Ectodermal cell (in vitro differentiated cells): ENCODE results near the gene EVL.

ENCODE experiments used
- H3K27ac ChIP-seq: 2 replicates; pipeline ENCODE4 v1.7.0; 2013; ENCODE audit warnings: mild to moderate bottlenecking, low read depth, low read length; ENCODE audit not compliant: insufficient read depth, poor library complexity, severe bottlenecking
- H3K27me3 ChIP-seq: 2 replicates; pipeline ENCODE4 v1.7.0; 2013; ENCODE audit warnings: mild to moderate bottlenecking, low read length; ENCODE audit not compliant: insufficient read depth, control insufficient read depth, poor library complexity, severe bottlenecking
- H3K36me3 ChIP-seq: one replicate; pipeline ENCODE4 v1.7.0; 2013; ENCODE audit warnings: low read length; ENCODE audit not compliant: control insufficient read depth, insufficient read depth
- H3K4me1 ChIP-seq: one replicate; pipeline ENCODE4 v1.7.0; 2013; ENCODE audit warnings: low read length; ENCODE audit not compliant: control insufficient read depth, insufficient read depth
- H3K4me3 ChIP-seq: 2 replicates; pipeline ENCODE4 v1.7.0; 2013; ENCODE audit warnings: low read depth, low read length, control low read depth; ENCODE audit not compliant: insufficient read depth
- H3K9me3 ChIP-seq: 2 replicates; pipeline ENCODE4 v1.7.0; 2013; ENCODE audit warnings: mild to moderate bottlenecking, low read length, moderate library complexity; ENCODE audit not compliant: control insufficient read depth
- WGBS, 2 experiments: methylation state at CpG; one replicate each; pipeline ENCODE4 v1.1.7; 2013; ENCODE audit warnings: missing lambda C conversion rate in 2 of 2; 5-methylcytosine and 5-hydroxymethylcytosine counted together

EVL gene

GRCh38 chr14:100081997-100082625 is 16.9 kb downstream of the EVL start:
- Histone ChIP-seq H3K27me3 (no peaks in the 10 kb centered on the region), H3K4me1 (peaks cover 3% of the 10 kb centered on the region), H3K27ac (no peak overlapping the region), H3K4me3 (no peak overlapping the region), H3K9me3 (no peaks in the 10 kb centered on the region), H3K36me3 (no peaks in the 10 kb centered on the region)
- 93 to 94% methylated on average over 12 of the region's 12 CpGs for WGBS, 2 experiments

DNA sequence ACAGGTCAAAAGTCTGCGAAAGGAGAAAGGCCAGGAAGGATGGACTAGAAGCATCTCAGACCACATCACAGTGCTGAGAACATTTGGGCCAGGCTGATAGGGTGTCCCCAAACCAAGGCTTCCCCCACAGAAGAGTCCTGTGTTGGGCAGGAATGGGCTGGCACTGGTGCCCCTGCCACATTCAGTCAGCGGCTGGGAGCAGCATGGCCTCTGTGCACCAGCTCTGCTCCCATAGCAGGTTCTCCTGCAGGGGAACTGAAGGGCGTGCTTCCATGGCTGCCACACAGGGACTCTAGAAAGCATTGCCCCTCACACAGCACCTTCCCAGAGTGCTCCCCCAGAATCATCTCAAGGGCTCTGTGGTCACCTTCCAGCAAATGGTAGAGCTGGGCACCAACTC is 17.5 kb downstream of the EVL start:
- Histone ChIP-seq H3K27me3 (no peaks in the 10 kb centered on the region), H3K4me1 (peaks cover 3% of the 10 kb centered on the region), H3K4me3 (no peak overlapping the region), H3K27ac (no peak overlapping the region), H3K36me3 (no peaks in the 10 kb centered on the region), H3K9me3 (no peaks in the 10 kb centered on the region)
- 95 to 96% methylated on average over 3 of the region's 3 CpGs for WGBS, 2 experiments

DNA sequence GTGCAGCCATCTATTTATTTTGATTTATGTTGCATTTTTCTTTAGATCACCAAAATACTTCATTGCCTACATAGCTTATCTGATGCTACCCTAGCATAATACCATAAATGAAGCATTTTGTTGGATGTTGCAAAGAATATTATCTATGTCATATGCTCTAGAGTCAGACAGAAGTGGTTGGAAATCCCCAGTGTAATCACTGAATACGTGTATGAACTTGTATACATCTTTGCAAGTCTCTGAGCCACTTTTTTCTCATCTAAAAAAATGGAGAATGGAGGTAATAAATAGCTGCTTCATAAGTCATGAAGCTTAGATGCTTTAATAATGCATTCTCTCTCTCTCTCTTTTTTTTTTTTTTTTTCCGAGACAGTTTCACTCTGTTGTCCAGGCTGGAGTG is 18.5 kb downstream of the EVL start:
- Histone ChIP-seq H3K27ac (no peak overlapping the region), H3K27me3 (no peaks in the 10 kb centered on the region), H3K4me1 (peaks cover 3% of the 10 kb centered on the region), H3K36me3 (no peaks in the 10 kb centered on the region), H3K4me3 (no peak overlapping the region), H3K9me3 (no peaks in the 10 kb centered on the region)
- 90 to 91% methylated on average over 2 of the region's 2 CpGs for WGBS, 2 experiments

GRCh38 chr14:100084591-100084990 is 19.4 kb downstream of the EVL start:
- Histone ChIP-seq H3K27ac (no peak overlapping the region), H3K9me3 (no peaks in the 10 kb centered on the region), H3K4me3 (no peak overlapping the region), H3K4me1 (peaks cover 3% of the 10 kb centered on the region), H3K36me3 (no peaks in the 10 kb centered on the region), H3K27me3 (no peaks in the 10 kb centered on the region)
- 93 to 94% methylated on average over 10 of the region's 10 CpGs for WGBS, 2 experiments

GRCh38 chr14:100085462-100085861 is 20.2 kb downstream of the EVL start:
- 93 to 99% methylated on average over 5 to 6 of the region's 6 CpGs for WGBS, 2 experiments
- Histone ChIP-seq H3K36me3 (no peaks in the 10 kb centered on the region), H3K27me3 (no peaks in the 10 kb centered on the region)

DNA sequence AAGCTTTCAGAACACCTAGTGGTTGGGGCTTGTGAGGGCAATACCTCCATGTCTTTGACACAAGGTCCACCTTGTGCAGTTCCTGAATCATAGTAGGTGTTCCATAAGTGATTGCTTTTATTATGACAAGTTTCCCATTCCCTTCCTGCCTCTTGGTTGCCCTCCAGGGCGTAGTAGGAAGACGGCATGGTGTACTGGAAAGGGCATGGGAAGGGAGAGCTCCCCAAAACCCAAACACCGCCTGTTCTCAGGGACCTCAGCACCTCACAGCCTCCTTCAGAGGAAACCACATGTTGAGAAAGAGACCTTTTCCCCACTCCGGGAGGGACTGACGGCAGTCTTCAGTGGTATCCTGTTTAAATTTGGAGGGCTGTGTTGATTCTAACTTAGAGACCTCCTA is 21.1 kb downstream of the EVL start:
- Histone ChIP-seq H3K36me3 (no peaks in the 10 kb centered on the region), H3K27me3 (no peaks in the 10 kb centered on the region), H3K4me1 (no peaks in the 10 kb centered on the region), H3K27ac (no peak overlapping the region), H3K9me3 (no peaks in the 10 kb centered on the region), H3K4me3 (no peak overlapping the region)
- 95 to 96% methylated on average over 5 of the region's 5 CpGs for WGBS, 2 experiments

More at GRCh38 chr14:100085462-100085861, 20.2 kb downstream of the EVL start:
- Histone ChIP-seq H3K9me3 (no peaks in the 10 kb centered on the region), H3K27ac (no peak overlapping the region), H3K4me1 (peaks cover 2% of the 10 kb centered on the region), H3K4me3 (no peak overlapping the region)

- Histone ChIP-seq H3K4me1 (no peaks in the 10 kb centered on the region), H3K9me3 (no peaks in the 10 kb centered on the region), H3K4me3 (no peak overlapping the region), H3K36me3 (no peaks in the 10 kb centered on the region), H3K27ac (no peak overlapping the region), H3K27me3 (no peaks in the 10 kb centered on the region)
- WGBS, 2 experiments = 96 to 100% methylated on average over 3 of the region's 3 CpGs
Observed at GRCh38 chr14:100088226-100088625, 23.0 kb downstream of the EVL start.

- no peak overlapping the region for H3K4me3 ChIP-seq
- H3K9me3 ChIP-seq = no peaks in the 10 kb centered on the region
- no peaks in the 10 kb centered on the region for H3K4me1 ChIP-seq
- H3K27ac ChIP-seq = no peak overlapping the region
- H3K27me3 ChIP-seq = no peaks in the 10 kb centered on the region
- 93 to 96% methylated on average over 7 of the region's 7 CpGs for WGBS, 2 experiments
- no peaks in the 10 kb centered on the region for H3K36me3 ChIP-seq
Observed at GRCh38 chr14:100091386-100091785, 26.2 kb downstream of the EVL start.

- H3K36me3 ChIP-seq = no peaks in the 10 kb centered on the region
Observed at GRCh38 chr14:100092832-100093231, 27.6 kb downstream of the EVL start.

GRCh38 chr14:100093319-100093718 is 28.1 kb downstream of the EVL start:
- Histone ChIP-seq H3K27me3 (no peaks in the 10 kb centered on the region), H3K36me3 (peaks cover 2% of the 10 kb centered on the region)

More at GRCh38 chr14:100092832-100093231, 27.6 kb downstream of the EVL start:
- H3K27ac ChIP-seq = no peak overlapping the region
- no peaks in the 10 kb centered on the region for H3K4me1 ChIP-seq
- no peaks in the 10 kb centered on the region for H3K9me3 ChIP-seq
- no peaks in the 10 kb centered on the region for H3K27me3 ChIP-seq
- no peak overlapping the region for H3K4me3 ChIP-seq
- WGBS, 2 experiments = 92 to 100% methylated on average over 1 of the region's 1 CpG

DNA sequence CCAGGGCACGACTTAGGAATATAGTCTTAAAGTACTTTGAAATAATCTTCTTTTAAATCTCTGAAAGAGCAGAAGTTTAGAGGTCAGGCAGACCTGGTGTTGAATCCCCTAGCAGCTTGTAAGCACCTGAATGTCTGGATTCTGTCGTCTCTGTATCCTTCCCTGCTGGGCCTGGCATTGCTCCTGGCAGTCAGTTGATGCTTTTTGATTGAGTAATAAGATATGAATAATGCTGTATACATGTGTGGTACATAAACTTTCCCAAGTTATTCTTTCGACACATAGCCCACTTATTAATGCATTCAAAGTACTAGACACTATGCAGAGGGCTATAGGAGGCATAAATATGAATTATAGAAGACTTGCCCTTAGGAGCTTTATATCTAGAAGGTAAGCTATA is 31.4 kb downstream of the EVL start:
- 87 to 98% methylated on average over 2 of the region's 3 CpGs for WGBS, 2 experiments

More at GRCh38 chr14:100093319-100093718, 28.1 kb downstream of the EVL start:
- Histone ChIP-seq H3K9me3 (no peaks in the 10 kb centered on the region), H3K27ac (no peak overlapping the region), H3K4me3 (no peak overlapping the region), H3K4me1 (no peaks in the 10 kb centered on the region)
- WGBS, 2 experiments = 90 to 94% methylated on average over 6 of the region's 6 CpGs

More for the DNA sequence above, 31.4 kb downstream of the EVL start:
- no peak overlapping the region for H3K4me3 ChIP-seq
- no peaks in the 10 kb centered on the region for H3K27me3 ChIP-seq
- H3K27ac ChIP-seq = no peak overlapping the region
- no peaks in the 10 kb centered on the region for H3K9me3 ChIP-seq
- no peaks in the 10 kb centered on the region for H3K4me1 ChIP-seq
- peaks cover 4% of the 10 kb centered on the region for H3K36me3 ChIP-seq
